HG02870 (cell line): Measurements from ENCODE around the gene RAB31.
"Not testable (repeated sequence)": the region's sequence is repeated elsewhere in the genome, so short reads cannot be mapped to it uniquely, and the experiment has no call there.

Experiments used
- ATAC-seq: cut with Tn5 transposase; IDR thresholded peaks from one replicate; pipeline ENCODE4 v1.9.1; 2021; ENCODE audit warnings: mild to moderate bottlenecking, moderate library complexity; ENCODE audit not compliant: unreplicated experiment

Gene RAB31

GRCh38 chr18:9877655-9878014 is 169.5 kb downstream of the RAB31 start:
- ATAC-seq, result no peak

DNA sequence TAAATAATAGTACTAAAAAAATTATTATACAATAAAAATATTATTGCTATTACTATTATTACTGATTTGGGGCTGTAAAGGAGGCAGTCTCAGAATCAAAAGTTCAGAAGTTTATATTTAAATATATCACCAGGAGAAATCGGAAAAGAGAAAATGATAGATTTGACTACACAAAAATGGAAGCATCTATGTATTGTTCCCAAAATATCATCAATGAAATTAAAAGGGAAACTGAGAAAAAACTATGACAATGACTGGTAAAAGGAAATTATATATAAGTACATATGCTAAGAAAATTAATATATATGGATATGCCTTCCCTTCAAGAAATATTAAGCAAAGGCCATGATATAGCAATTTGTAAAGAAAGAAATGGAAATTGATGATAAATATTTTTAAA is 170.0 kb downstream of the RAB31 start:
- ATAC-seq, result no peak

DNA sequence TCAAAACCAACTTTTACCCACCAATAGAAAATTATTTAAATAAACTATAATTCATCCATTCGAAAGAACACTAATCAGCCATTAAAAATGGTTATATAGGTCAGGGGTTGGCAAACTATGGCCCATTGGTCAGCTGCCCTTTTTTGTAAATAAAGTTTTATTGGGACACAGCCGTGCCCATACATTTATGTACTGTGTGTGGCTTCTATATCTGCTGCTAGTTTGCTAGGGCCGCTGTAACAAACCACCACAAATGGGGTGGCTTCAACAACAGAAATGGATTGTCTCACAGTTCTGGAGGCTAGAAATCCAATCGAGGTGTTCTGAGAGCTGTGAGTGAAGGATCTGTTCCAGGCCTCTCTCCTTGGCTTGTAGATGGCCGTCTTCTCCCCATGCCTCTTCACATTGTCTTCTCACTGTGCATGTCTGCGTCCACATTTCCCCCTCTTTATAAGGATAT is 170.7 kb downstream of the RAB31 start:
- ATAC-seq, result no peak

GRCh38 chr18:9884090-9884489 is 176.0 kb downstream of the RAB31 start:
- no peak for ATAC-seq

GRCh38 chr18:9884532-9885140 is 176.5 kb downstream of the RAB31 start:
- ATAC-seq, result no peak

DNA sequence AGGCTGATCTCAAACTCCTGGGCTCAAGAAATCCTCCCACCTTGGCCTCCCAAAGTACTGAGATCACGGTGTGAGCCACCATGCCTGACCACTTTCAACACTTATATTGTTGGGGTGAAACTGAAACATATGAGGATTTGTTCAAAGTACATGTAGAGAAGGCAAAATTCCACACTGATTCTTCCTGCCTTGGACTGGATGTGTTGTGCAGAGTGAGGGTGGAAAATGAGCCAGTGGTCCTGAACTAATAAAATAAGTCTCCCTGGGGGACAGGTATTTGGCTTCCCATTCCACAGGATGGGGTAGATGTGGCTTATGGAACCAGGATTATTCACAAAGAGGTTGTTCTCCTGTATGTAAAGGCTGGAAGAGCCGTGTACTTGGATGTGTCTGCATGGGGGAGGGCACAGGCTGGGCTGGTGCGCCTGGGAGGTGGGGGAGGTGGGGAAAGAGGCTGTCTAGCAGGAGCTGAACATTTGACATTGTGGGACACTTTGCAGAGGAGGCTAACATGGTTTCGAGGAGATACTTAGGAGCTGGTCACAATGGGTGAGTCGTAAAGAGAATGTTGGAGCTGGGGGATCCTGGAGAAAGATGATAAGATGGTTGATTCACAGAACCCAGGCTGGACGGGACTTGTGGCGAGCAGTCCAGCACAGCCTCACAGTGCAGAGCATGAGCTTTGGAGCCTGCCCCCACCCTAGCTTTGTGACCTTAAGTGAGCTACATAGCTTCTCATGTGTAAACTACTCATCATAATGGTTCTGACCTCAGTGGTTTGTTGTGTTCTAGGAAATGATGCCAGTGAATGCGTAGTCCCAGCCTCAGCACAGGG is 177.3 kb downstream of the RAB31 start, which contains the start of gene TXNDC2:
TXNDC2 (plus strand) TSS at position 804 of the 835 bp plus-strand sequence. CDS start 708 bp downstream, outside the sequence.
- no peak for ATAC-seq

DNA sequence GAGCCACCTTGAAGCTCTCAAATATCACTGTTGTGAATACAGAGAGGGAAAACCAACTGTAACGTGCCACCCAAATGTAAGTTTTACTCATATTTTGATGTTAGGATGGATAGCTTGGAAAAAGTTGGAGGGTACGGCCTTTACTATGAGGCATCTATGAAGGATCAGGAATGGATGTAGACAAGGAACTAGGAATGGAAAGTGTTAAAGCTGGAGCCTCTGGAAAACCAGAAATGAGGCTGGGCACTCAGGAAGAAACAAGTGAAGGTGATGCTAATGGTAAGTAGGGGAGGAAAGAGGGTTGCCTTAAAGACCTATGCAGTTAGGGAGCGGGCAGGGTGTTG is 177.9 kb downstream of the RAB31 start:
- no peak for ATAC-seq

- ATAC-seq, result no peak
Observed at GRCh38 chr18:9887992-9888391, 179.9 kb downstream of the RAB31 start.

- ATAC-seq, result no peak
Observed at GRCh38 chr18:9890196-9890595, 182.1 kb downstream of the RAB31 start.

GRCh38 chr18:9890957-9891356 is 182.9 kb downstream of the RAB31 start:
- ATAC-seq, result no peak

GRCh38 chr18:9891515-9891914 is 183.4 kb downstream of the RAB31 start:
- ATAC-seq, result not testable (repeated sequence)

- no peak for ATAC-seq
Observed at GRCh38 chr18:9894454-9895068, 186.5 kb downstream of the RAB31 start.

GRCh38 chr18:9897129-9897528 is 189.0 kb downstream of the RAB31 start:
- no peak for ATAC-seq

GRCh38 chr18:9897787-9898291 is 189.7 kb downstream of the RAB31 start:
- not testable (repeated sequence) for ATAC-seq

DNA sequence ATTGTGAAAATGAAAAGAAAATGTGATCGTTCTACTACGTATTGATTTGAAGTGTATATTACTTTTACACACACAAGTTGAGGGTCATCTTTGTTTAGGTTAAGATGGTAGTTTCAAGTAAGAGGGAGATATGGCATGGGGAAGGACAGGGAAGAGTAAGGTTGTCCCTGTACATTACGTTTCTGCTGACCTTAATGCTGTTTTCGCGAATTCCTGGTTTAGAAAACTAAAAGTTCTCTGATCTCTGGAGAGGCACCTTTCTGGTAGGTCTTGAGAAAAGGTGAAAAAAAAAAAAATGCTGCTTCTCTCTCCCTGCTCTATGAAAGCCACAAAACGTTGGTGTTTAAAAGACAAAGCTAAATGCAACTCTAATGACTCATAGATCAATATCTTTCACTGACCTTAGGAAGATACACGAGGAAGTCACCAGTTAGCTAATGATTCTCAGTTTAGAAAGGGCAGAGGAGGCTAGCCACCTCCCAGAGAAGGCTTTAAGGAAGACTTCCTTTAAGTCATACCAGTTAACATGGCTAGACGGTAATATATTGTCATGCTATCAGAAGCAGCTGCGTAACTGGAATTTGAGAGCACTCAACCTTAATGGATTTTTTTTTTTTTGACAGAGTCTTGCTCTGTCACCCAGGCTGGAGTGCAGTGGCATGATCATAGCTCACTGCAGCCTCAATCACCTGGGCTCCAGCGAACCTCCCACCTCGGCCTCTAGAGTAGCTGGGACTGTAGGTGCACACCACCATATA is 190.9 kb downstream of the RAB31 start:
- ATAC-seq, result no peak

DNA sequence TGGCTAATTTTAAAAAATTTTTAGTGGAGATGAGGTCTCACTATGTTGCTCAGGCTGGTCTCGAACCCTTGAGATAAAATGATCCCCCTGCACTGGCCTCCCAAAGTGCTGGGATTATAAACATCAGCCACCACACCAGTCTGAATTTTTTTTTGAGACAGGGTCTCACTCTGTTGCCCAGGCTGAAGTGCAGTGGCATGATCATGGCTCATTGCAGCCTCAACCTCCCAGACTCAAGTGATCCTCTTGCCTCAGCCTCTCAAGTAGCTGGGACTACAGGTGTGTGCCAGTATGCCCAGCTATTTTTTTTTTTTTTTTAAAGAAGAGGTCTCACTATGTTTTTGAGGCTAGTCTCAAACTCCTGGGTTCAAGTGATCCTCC is 191.4 kb downstream of the RAB31 start:
- not testable (repeated sequence) for ATAC-seq

GRCh38 chr18:9900699-9901098 is 192.6 kb downstream of the RAB31 start:
- ATAC-seq, result no peak

DNA sequence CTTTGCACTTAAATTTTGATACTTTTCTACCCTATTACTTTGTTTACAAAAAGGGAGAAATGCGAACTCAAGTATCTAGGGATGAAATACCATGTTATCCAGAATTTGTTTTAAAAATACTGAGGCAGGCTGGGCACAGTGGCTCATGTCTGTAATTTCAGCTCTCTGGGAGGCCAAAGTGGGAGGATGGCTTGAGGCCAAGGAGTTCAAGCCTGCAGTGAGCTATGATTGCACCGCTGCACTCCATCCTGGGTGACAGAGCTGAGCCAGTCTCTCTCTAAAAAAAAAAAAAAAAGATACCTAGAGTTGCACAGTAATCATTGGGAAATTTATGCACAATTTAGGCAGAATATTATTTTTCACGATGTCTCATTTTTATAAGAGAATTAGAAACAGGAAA is 193.3 kb downstream of the RAB31 start:
- ATAC-seq, result no peak

- not testable (repeated sequence) for ATAC-seq
Observed at GRCh38 chr18:9902264-9902663, 194.2 kb downstream of the RAB31 start.

- no peak for ATAC-seq
Observed at GRCh38 chr18:9902832-9903231, 194.7 kb downstream of the RAB31 start.

- no peak for ATAC-seq
Observed at GRCh38 chr18:9905401-9905922, 197.4 kb downstream of the RAB31 start.
